Fibroblast of the aortic adventitia (primary cell): ENCODE measurements around the gene HECW1. TPM values are rescaled to one million over a fixed set of nuclear protein-coding genes. Genes with fewer than 3 reads are reported as not detected.

Source experiments
- DNase-seq: peaks from one replicate; pipeline ENCODE4 v3.0.0-alpha.2; 2010; ENCODE audit warnings: low read depth
- H3K4me3 ChIP-seq: 2 replicates; pipeline ENCODE4 v1.5.1; 2011; ENCODE audit warnings: low read depth, mild to moderate bottlenecking, control low read depth, low read length, moderate library complexity
- CTCF ChIP-seq: IDR thresholded peaks from 2 replicates; pipeline ENCODE4 v1.5.1; 2011; ENCODE audit warnings: mild to moderate bottlenecking, low read length, control low read depth, inconsistent platforms; ENCODE audit not compliant: insufficient read depth
- total RNA-seq: library from RNA; depleted of rRNA; stranded (reverse); fragments of >200 nt; gene quantifications from 2 replicates; pipeline ENCODE4 v1.2.3, GENCODE V29; 2012; ENCODE audit warnings: low replicate concordance

Gene HECW1
- total RNA-seq, 1 donor, result 3.6 TPM

GRCh38 chr7:43278088-43278644 is 165.7 kb downstream of the HECW1 start:
- no peak for TF ChIP-seq CTCF
- no peak for DNase-seq
- H3K4me3 ChIP-seq, result no peak overlapping the region

GRCh38 chr7:43281268-43281667 is 168.8 kb downstream of the HECW1 start:
- no peak for TF ChIP-seq CTCF

GRCh38 chr7:43283706-43284105 is 171.3 kb downstream of the HECW1 start:
- no peak overlapping the region for H3K4me3 ChIP-seq
- no peak for TF ChIP-seq CTCF

More at GRCh38 chr7:43281268-43281667, 168.8 kb downstream of the HECW1 start:
- DNase-seq, result no peak
- H3K4me3 ChIP-seq, result no peak overlapping the region

GRCh38 chr7:43289826-43290225 is 177.4 kb downstream of the HECW1 start:
- H3K4me3 ChIP-seq, result no peak overlapping the region
- TF ChIP-seq CTCF, result no peak
- no peak for DNase-seq

More at GRCh38 chr7:43283706-43284105, 171.3 kb downstream of the HECW1 start:
- DNase-seq, result no peak

- no peak overlapping the region for H3K4me3 ChIP-seq
- DNase-seq, result no peak
- no peak for TF ChIP-seq CTCF
These were observed 178.5 kb downstream of the HECW1 start for GRCh38 chr7:43290978-43291377.

- no peak overlapping the region for H3K4me3 ChIP-seq
- DNase-seq, result no peak
- TF ChIP-seq CTCF, result no peak
These were observed 179.3 kb downstream of the HECW1 start for GRCh38 chr7:43291789-43292188.

- TF ChIP-seq CTCF, result no peak
- DNase-seq, result no peak
- H3K4me3 ChIP-seq, result no peak overlapping the region
These were observed 179.9 kb downstream of the HECW1 start for GRCh38 chr7:43292384-43292783.
